Neuronal stem cell (in vitro differentiated cells): ENCODE measurements around the gene DVL2.

Experiments used
- DNase-seq: peaks from one replicate; pipeline ENCODE4 v3.0.0-alpha.2; 2013; ENCODE audit warnings: low spot score
- H2AFZ ChIP-seq: one replicate; pipeline ENCODE4 v1.6.1; 2013; ENCODE audit warnings: mild to moderate bottlenecking, low read length, inconsistent platforms
- H2AK5ac ChIP-seq: 2 replicates; pipeline ENCODE4 v1.6.1; 2013; ENCODE audit warnings: low read depth, mild to moderate bottlenecking, inconsistent platforms, low read length, moderate library complexity, mixed read lengths
- H2BK120ac ChIP-seq: 2 replicates; pipeline ENCODE4 v1.6.1; 2013; ENCODE audit warnings: low read depth, mild to moderate bottlenecking, inconsistent platforms, low read length, moderate library complexity, mixed read lengths
- H2BK12ac ChIP-seq: one replicate; pipeline ENCODE4 v1.6.1; 2013; ENCODE audit warnings: low read length, inconsistent platforms
- H2BK15ac ChIP-seq: 2 replicates; pipeline ENCODE4 v1.6.1; 2013; ENCODE audit warnings: mild to moderate bottlenecking, low read length, inconsistent platforms, mixed read lengths
- H2BK5ac ChIP-seq: one replicate; pipeline ENCODE4 v1.6.1; 2013; ENCODE audit warnings: inconsistent platforms, mild to moderate bottlenecking, low read length, moderate library complexity
- H3K14ac ChIP-seq: one replicate; pipeline ENCODE4 v1.6.1; 2013; ENCODE audit warnings: low read length, inconsistent platforms
- H3K18ac ChIP-seq: 2 replicates; pipeline ENCODE4 v1.6.1; 2013; ENCODE audit warnings: low read length, inconsistent platforms
- H3K23ac ChIP-seq: 2 replicates; pipeline ENCODE4 v1.6.1; 2013; ENCODE audit warnings: low read depth, mild to moderate bottlenecking, mixed read lengths, low read length, inconsistent platforms; ENCODE audit not compliant: poor library complexity
- H3K27ac ChIP-seq: replicated peaks from 3 replicates; pipeline ENCODE4 v1.5.1; 2013; ENCODE audit warnings: low read length, inconsistent platforms
- H3K27me3 ChIP-seq, 3 experiments: 2 replicates each; pipeline ENCODE4 v1.6.1; 2013; ENCODE audit warnings: low read length in 3 of 3, mild to moderate bottlenecking in 2 of 3, inconsistent platforms in 1 of 3, low read depth in 1 of 3, mixed read lengths in 1 of 3, moderate library complexity in 1 of 3; ENCODE audit not compliant: control insufficient read depth in 3 of 3, insufficient read depth in 3 of 3
- H3K36me3 ChIP-seq, 2 donors: replicated peaks in 1 of 2; 2 replicates each; pipeline ENCODE4 v1.6.1; 2013; ENCODE audit warnings: low read length in 2 of 2; ENCODE audit not compliant: control insufficient read depth in 2 of 2, insufficient read depth in 2 of 2
- H3K4ac ChIP-seq: 2 replicates; pipeline ENCODE4 v1.6.1; 2013; ENCODE audit warnings: inconsistent platforms, mild to moderate bottlenecking, low read length, moderate library complexity
- H3K4me1 ChIP-seq, 2 donors: 1 replicate in 1 of 2; 2 replicates in 1 of 2; pipeline ENCODE4 v1.6.1; 2013; ENCODE audit warnings: low read length in 2 of 2, low read depth in 1 of 2; ENCODE audit not compliant: control insufficient read depth in 2 of 2, insufficient read depth in 1 of 2
- H3K4me2 ChIP-seq: one replicate; pipeline ENCODE4 v1.6.1; 2013; ENCODE audit warnings: mild to moderate bottlenecking, low read length, inconsistent platforms; ENCODE audit not compliant: insufficient read depth, poor library complexity, severe bottlenecking
- H3K4me3 ChIP-seq, 2 donors: 2 replicates each; pipeline ENCODE4 v1.5.1; 2013; ENCODE audit warnings: low read length in 2 of 2, mild to moderate bottlenecking in 2 of 2, inconsistent platforms in 1 of 2, moderate library complexity in 1 of 2
- H3K79me1 ChIP-seq: one replicate; pipeline ENCODE4 v1.6.1; 2013; ENCODE audit warnings: low read depth, mild to moderate bottlenecking, inconsistent platforms, low read length, moderate library complexity
- H3K9ac ChIP-seq: one replicate; pipeline ENCODE4 v1.6.1; 2013; ENCODE audit warnings: mild to moderate bottlenecking, low read depth, low read length, inconsistent platforms; ENCODE audit not compliant: poor library complexity
- H3K9me3 ChIP-seq, 2 donors: replicated peaks in 1 of 2; 2 replicates each; pipeline versions ENCODE3 to v1.6.1; 2013; ENCODE audit warnings: low read length in 2 of 2, mild to moderate bottlenecking in 2 of 2, inconsistent platforms in 1 of 2, low read depth in 1 of 2, mixed read lengths in 1 of 2, moderate library complexity in 1 of 2; ENCODE audit not compliant: control insufficient read depth in 2 of 2, insufficient read depth in 1 of 2
- H4K8ac ChIP-seq: one replicate; pipeline ENCODE4 v1.6.1; 2013; ENCODE audit warnings: low read depth, mild to moderate bottlenecking, inconsistent platforms, low read length, moderate library complexity
- H4K91ac ChIP-seq: one replicate; pipeline ENCODE4 v1.6.1; 2013; ENCODE audit warnings: low read length, low read depth, mild to moderate bottlenecking, inconsistent platforms; ENCODE audit not compliant: poor library complexity
- WGBS, 2 donors: extraction: QIAGEN DNeasy Blood & Tissue Kit; methylation state at CpG; one replicate each; pipeline ENCODE4 v1.1.7; 2013; ENCODE audit warnings: missing lambda C conversion rate in 2 of 2, mixed read lengths in 1 of 2; ENCODE audit not compliant: insufficient read length in 2 of 2, insufficient replicate concordance in 1 of 2; ENCODE audit errors: extremely low coverage in 2 of 2; 5-methylcytosine and 5-hydroxymethylcytosine counted together

The DVL2 gene

GRCh38 chr17:7208754-7209460 lies 25.4 kb downstream of the DVL2 start:
- peak overlapping the region; percentile 92 for H4K8ac ChIP-seq
- H3K23ac ChIP-seq = no peak overlapping the region
- no peaks in the 10 kb centered on the region for H3K27me3 ChIP-seq
- H3K9me3 ChIP-seq = peaks cover 0 to 2% of the 10 kb centered on the region in 2 donors
- H3K27ac ChIP-seq = peak overlapping the region; percentile 44
- H3K9ac ChIP-seq = peak overlapping the region; percentile 64
- no peak overlapping the region for H2AFZ ChIP-seq
- peak overlapping the region; percentile 65 for H3K18ac ChIP-seq
- H2BK120ac ChIP-seq = no peak overlapping the region
- H2AK5ac ChIP-seq = peak overlapping the region; percentile 77
- peak overlapping the region; percentile 69 for H3K4ac ChIP-seq
- H3K79me1 ChIP-seq = peaks cover 8% of the 10 kb centered on the region
- H3K14ac ChIP-seq = no peak overlapping the region
- peaks cover 50 to 52% of the 10 kb centered on the region in 2 donors for H3K4me1 ChIP-seq
- H2BK12ac ChIP-seq = peak overlapping the region; percentile 95
- peaks cover 0 to 4% of the 10 kb centered on the region in 2 donors for H3K36me3 ChIP-seq
- WGBS, 2 donors = no CpG with 5 or more reads among the region's 9 CpGs
- no peak for DNase-seq
- peak overlapping the region in 1 of 2 donors; percentile 26 for H3K4me3 ChIP-seq
- H3K4me2 ChIP-seq = peak overlapping the region; percentile 37
- H4K91ac ChIP-seq = no peak overlapping the region
- peak overlapping the region; percentile 8 for H2BK15ac ChIP-seq
- no peak overlapping the region for H2BK5ac ChIP-seq

- peaks cover 0 to 2% of the 10 kb centered on the region in 2 donors for H3K9me3 ChIP-seq
- no CpG with 5 or more reads among the region's 21 CpGs for whole genome bisulfite sequencing, 2 donors
- H2AK5ac ChIP-seq = peak overlapping the region; percentile 66
- H3K27ac ChIP-seq = peak overlapping the region; percentile 44
- H3K4me2 ChIP-seq = peak overlapping the region; percentile 37
- no peak for DNase-seq
- no peak overlapping the region for H3K14ac ChIP-seq
- H2BK5ac ChIP-seq = no peak overlapping the region
- peaks cover 8% of the 10 kb centered on the region for H3K79me1 ChIP-seq
- H3K4me1 ChIP-seq = peaks cover 45 to 48% of the 10 kb centered on the region in 2 donors
- H3K36me3 ChIP-seq = peaks cover 7 to 12% of the 10 kb centered on the region in 2 donors
- peak overlapping the region; percentile 51 for H3K9ac ChIP-seq
- no peak overlapping the region for H4K8ac ChIP-seq
- H3K4me3 ChIP-seq = no peak overlapping the region
- H2BK120ac ChIP-seq = no peak overlapping the region
- peak overlapping the region; percentile 70 for H3K18ac ChIP-seq
- H3K4ac ChIP-seq = peak overlapping the region; percentile 69
- no peaks in the 10 kb centered on the region for H3K27me3 ChIP-seq
- no peak overlapping the region for H4K91ac ChIP-seq
- H2BK12ac ChIP-seq = peak overlapping the region; percentile 95
- no peak overlapping the region for H3K23ac ChIP-seq
- no peak overlapping the region for H2AFZ ChIP-seq
- peak overlapping the region; percentile 8 for H2BK15ac ChIP-seq
Measured at GRCh38 chr17:7208027-7208571, 26.2 kb downstream of the DVL2 start.

GRCh38 chr17:7207120-7208001 lies 27.0 kb downstream of the DVL2 start:
- peak overlapping the region; percentile 37 for H3K4me2 ChIP-seq
- H3K79me1 ChIP-seq = peaks cover 8% of the 10 kb centered on the region
- H3K4me1 ChIP-seq = peaks cover 45 to 48% of the 10 kb centered on the region in 2 donors
- H3K4me3 ChIP-seq = peak overlapping the region in 1 of 2 donors; percentile 66
- peak overlapping the region; percentile 71 for H3K4ac ChIP-seq
- no peaks in the 10 kb centered on the region for H3K27me3 ChIP-seq
- peak overlapping the region; percentile 59 for H2BK15ac ChIP-seq
- peak overlapping the region; percentile 79 for H4K91ac ChIP-seq
- peaks cover 14 to 20% of the 10 kb centered on the region in 2 donors for H3K36me3 ChIP-seq
- no peak overlapping the region for H2BK5ac ChIP-seq
- H3K18ac ChIP-seq = peak overlapping the region; percentile 88
- peak overlapping the region; percentile 67 for H2AK5ac ChIP-seq
- DNase-seq = no peak
- no peak overlapping the region for H4K8ac ChIP-seq
- H3K27ac ChIP-seq = peak overlapping the region; percentile 52
- H2BK12ac ChIP-seq = peak overlapping the region; percentile 95
- peak overlapping the region; percentile 80 for H3K9ac ChIP-seq
- H3K14ac ChIP-seq = peak overlapping the region; percentile 79
- peak overlapping the region; percentile 96 for H3K23ac ChIP-seq
- no peak overlapping the region for H2AFZ ChIP-seq
- H2BK120ac ChIP-seq = no peak overlapping the region
- H3K9me3 ChIP-seq = peaks cover 0 to 3% of the 10 kb centered on the region in 2 donors
- no CpG with 5 or more reads among the region's 24 CpGs for WGBS, 2 donors
